Ovary (tissue), 3 donors: ENCODE measurements around the gene MYO3A.

ENCODE experiments used
- CTCF ChIP-seq, 3 donors: fragments of 450-650 bp in 2 of 3; fragments of 200-600 bp in 1 of 3; IDR thresholded peaks; one replicate each; pipeline versions ENCODE4 v1.5.1 to v1.8.0; 2016 to 2022; ENCODE audit warnings: antibody characterized with exemption in 3 of 3, mild to moderate bottlenecking in 1 of 3
- POLR2A ChIP-seq: fragments of 450-650 bp; IDR thresholded peaks from one replicate; pipeline ENCODE4 v1.6.1; 2017; ENCODE audit warnings: antibody characterized with exemption, mild to moderate bottlenecking, moderate library complexity
- donor health status: DM: no; HTN: no; CAD: no.

DNA sequence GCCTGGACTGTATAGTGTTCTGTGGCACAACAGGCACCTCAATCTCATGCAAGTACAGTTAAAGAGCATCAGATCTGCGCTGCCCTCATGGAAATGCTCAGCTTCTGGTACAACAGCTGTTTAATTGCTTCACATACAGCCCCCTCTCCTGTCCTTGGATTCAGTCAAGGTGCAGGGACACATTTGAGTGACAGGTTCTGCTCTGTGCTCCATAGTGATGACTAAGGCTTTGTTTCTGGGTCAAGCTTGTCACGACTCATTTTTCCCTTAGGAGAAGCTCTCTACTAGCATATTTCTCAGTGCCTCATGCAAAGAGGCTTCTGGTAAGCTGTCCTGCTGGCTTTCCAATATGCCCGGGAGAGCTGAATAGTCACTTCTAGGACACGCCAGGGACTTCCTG lies 26.8 kb upstream of the MYO3A start:
- TF ChIP-seq CTCF (IDR thresholded peaks at IDR 0.05) (no peak), POLR2A (no peak)
